GM19372 (cell line): ENCODE results near the gene C17orf75.
"Not testable (repeated sequence)": the region's sequence is repeated elsewhere in the genome, so short reads cannot be mapped to it uniquely, and the experiment has no call there.

Experiments
- ATAC-seq: cut with Tn5 transposase; IDR thresholded peaks from one replicate; pipeline ENCODE4 v1.9.1; 2021; ENCODE audit warnings: mild to moderate bottlenecking, low read depth, moderate library complexity; ENCODE audit not compliant: unreplicated experiment

The C17orf75 gene, protein sequence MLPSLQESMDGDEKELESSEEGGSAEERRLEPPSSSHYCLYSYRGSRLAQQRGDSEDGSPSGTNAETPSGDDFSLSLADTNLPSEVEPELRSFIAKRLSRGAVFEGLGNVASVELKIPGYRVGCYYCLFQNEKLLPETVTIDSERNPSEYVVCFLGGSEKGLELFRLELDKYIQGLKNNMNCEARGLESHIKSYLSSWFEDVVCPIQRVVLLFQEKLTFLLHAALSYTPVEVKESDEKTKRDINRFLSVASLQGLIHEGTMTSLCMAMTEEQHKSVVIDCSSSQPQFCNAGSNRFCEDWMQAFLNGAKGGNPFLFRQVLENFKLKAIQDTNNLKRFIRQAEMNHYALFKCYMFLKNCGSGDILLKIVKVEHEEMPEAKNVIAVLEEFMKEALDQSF

DNA sequence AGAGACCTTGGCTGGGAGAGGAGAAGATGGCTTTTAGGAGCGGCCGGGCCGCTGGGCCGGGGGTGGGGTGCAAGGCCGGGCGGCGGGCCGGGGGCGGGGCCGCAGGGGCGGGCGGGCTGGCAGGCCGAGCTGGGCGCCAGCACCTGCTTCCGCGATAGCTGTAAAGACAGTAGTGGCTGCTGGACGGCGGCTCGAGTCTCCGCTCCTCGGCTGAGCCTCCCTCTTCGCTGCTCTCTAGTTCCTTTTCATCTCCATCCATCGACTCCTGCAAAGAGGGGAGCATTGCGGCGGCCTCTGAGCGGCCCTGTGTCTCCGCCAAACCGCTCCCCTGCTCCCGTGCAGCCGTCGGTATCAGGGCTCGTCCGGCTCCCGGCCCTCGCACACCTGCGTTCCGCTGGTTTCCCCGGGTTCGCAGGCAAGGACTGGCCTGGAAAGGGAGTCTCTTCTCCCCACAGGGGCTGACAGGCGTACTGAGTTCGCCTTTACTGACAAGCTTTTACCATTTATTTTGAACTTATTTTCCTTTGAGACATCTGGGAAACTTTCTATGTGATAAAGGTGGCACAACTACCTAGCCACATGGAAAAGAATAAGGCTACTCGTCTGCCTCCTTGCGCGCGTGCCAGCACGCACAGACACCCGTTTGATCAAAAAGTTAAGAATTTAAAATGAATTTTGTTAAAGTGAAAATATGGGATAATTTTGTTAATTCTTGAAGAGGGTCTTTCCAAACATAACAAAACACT, at the start of gene C17orf75:
TSS of gene C17orf75 (minus strand) at position 317 of the 746 bp plus-strand sequence. CDS start at position 283, 34 bp downstream.
- peak; percentile 87 for ATAC-seq

- ATAC-seq: no peak
Measured at GRCh38 chr17:32388613-32389459, 46.9 kb upstream of the C17orf75 start.

DNA sequence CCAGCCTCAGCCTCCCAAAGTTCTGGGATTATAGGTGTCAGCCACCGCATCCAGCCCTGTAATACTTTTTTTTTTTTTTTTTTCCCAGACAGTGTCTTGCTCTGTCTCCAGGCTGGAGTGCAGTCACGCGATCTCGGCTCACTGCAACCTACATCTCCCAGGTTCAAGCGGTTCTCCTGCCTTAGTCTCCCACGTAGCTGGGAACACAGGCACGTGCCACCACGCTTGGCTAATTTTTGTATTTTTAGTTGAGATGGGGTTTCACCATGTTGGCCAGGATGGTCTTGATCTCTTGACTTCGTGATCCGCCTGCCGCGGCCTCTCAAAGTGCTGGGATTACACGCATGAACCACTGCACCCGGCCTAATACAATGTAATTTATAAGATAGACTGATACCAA, 46.2 kb upstream of the C17orf75 start:
- not testable (repeated sequence) for ATAC-seq

- ATAC-seq: no peak
Measured at GRCh38 chr17:32386844-32387243, 44.9 kb upstream of the C17orf75 start.

DNA sequence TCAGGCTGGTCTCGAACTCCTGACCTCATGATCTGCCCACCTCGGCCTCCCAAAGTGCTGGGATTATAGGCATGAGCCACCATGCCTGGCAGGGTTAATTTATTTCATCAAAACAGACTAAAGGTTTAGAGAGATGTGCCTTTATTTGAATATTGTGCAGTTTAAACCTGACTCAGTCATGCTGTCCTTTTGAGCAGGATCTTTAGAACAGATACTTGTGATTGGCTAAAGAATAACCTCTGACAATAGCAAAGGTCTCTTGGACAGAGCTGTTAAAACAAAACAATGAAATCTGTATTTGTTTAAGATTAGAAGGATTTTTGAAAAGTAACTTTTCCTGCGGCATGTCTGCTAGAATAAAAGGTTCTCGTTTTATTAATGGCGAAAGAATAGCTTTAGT, 44.0 kb upstream of the C17orf75 start:
- no peak for ATAC-seq

DNA sequence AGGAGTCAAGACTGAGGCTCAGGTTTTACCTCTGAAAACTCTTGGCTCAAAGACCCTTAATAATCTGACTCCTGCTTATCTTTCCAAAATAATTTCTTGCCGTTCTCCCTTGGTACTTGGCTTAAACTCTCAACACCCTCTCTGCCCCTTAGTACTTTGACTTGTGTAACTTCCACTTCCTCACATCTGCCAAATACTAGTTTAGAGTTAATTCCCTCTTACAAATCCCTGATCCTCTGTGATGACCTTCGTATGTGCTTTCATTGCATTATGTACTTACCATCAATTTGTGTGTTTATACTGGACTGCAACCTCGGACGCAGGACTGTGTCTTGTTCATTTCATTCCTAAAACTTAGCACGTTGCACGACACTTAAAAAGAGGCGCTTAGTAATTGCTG, 43.1 kb upstream of the C17orf75 start:
- no peak for ATAC-seq

DNA sequence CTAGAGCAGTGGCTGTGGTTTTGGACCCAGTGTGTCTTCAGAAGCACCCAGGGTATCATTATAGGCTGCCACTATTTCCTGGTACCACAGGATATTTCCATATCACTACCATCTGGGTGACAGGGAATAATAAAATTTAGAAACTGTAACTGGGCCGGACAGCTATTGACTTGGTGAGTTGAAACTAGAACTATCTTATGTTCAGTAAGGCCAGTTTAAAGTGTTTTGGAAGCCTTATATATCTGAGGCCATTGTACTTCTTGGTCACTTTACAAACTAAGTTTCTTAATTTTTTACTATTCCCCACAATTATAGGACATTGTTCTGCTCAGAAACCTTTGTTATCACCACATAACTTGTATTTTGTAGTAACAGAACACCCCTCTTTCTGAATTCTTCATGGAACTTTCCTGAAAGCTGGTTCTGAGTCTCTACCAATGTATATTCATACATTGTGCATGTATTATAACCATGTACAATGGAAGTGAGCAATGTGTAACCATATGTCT, 42.0 kb upstream of the C17orf75 start:
- no peak for ATAC-seq

- no peak for ATAC-seq
Measured at GRCh38 chr17:32382526-32383223, 40.7 kb upstream of the C17orf75 start.

GRCh38 chr17:32370426-32370825, 28.5 kb upstream of the C17orf75 start:
- ATAC-seq: no peak

DNA sequence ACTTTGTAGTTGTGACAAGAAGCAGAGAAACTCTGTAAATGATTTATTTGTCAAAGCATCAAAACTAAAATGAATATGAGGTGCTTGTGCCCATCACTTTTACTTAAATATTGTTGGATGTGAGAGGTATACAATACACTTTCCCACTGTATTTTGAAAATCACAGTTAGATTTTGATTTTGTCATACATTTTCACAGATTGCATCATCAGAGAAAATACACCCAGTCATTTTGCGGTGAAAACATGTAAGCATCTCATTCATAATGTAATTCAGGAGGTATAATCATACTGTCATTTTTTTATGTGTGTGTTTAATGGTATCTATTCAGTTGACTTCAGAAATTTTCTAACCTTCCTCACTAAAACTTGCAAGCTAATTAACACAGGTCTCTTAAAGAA, 19.3 kb upstream of the C17orf75 start:
- no peak for ATAC-seq

DNA sequence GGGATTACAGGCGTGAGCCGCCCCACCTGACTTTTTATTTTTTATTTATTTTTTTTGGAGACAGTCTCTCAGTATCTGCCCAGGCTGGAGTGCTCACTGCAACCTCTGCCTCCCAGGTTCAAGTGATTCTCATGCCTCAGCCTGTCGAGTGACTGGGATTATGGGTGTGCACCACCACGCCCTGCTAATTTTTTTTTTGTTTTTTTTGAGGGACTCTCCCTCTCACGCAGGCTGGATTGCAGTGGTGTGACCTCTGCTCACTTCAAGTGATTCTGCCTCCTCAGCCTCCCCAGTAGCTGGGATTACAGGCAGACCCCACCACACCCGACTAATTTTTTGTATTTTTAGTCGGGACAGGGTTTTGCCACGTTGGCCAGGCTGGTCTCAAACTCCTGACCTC, 15.6 kb upstream of the C17orf75 start:
- ATAC-seq: no peak

DNA sequence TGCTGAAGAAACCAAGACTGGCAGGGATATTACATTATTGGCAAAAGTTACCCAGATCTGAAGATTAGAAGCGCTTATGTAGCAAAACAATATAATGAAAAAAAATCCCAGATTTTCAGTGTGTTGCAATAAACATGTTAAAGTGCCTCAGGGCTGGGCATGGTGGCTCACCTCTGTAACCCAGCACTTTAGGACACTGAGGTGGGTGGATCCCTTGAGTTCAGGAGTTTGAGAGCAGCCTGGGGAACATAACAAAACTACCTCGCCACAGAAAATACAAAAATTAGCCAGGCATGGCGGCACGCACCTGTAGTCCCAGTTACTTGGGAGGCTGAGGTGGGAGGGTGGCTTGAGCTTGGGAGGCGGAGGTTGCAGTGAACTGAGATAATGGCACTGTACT, 14.8 kb upstream of the C17orf75 start:
- no peak for ATAC-seq

- no peak for ATAC-seq
Measured at GRCh38 chr17:32356378-32356743, 14.4 kb upstream of the C17orf75 start.

DNA sequence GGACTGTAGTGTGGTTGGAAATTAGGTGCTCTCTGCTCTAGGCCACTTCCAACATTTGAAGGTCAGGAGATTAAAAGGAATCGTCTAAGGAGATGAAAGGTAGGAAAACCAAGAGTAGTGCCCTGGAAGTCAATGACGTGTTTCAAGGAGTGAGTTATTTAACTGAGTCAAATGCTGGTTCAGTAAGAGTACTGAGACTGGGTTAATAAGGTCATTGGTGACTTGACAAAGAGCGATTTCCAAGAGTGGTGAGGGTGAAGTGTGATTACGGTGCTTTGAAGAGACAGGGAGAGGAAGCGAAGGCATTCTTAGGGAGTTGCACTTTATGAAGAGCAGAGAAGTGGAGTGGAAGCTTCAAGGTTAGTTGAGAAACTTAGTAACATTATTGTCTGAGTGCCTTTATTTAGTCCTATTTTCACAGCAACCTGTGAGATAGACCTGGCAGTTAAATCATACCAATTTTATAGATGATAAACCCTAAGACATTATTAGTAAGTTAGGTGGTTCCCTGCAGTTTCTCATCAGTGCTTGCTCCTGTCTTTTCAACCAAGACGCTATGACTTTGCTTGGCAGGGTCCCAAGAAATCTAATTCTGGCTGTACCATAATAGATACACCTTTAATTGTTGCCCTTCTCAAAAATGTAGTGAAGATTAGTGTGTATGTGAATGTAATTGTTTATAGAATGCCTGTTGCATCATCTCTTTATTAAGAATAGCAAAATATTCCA, 13.8 kb upstream of the C17orf75 start:
- no peak for ATAC-seq

GRCh38 chr17:32352734-32353133, 10.8 kb upstream of the C17orf75 start:
- ATAC-seq: not testable (repeated sequence)

GRCh38 chr17:32350666-32351418, 8.9 kb upstream of the C17orf75 start:
- ATAC-seq: no peak

GRCh38 chr17:32349854-32350665, 8.1 kb upstream of the C17orf75 start, which contains the start of gene ZNF207:
ZNF207 (plus strand) TSS chr17:32350157; CDS start chr17:32350286, 129 bp downstream.
- ATAC-seq: peak; percentile 90

DNA sequence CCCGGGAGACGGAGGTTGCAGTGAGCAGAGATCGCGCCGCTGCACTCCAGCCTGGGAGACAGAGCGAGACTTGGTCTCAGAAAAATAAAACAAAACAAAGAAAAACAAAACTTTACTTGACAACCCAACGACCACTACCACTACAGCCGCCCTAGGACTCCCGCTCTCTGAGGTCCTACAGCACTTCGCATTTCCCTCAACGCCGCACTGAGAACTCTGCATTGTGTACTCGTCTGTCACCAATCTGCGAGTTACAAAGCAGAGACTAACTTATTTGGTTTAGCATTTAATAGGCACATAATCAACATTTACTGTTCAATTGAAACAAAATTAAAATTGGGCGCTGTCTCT, 7.5 kb upstream of the C17orf75 start:
- ATAC-seq: no peak
